ENCODE data around the gene LHX5.

DNA sequence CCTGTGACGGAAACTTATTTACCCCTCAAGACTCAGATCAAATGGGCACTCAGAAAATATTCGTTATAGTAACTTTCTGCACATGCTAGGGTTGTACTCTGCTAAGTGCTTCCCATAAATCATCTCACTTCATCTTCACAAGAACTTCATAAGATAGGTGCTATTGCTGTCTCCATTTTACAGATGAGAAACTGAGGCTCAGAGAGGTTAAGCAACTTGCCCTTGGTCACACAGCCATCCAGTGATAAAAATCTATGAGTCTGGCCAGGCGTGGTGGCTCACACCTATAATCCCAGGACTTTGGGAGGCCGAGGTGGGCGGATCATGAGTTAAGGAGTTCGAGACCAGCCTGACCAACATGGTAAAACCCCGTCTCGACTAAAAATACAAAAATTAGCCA lies 33.2 kb upstream of the LHX5 start:
- TF ChIP-seq POLR2A (IDR thresholded peaks at IDR 0.05) (no peak), POLR2AphosphoS5 (IDR thresholded peaks at IDR 0.05) (no peak)
- TF ChIP-seq, protein P1, sequence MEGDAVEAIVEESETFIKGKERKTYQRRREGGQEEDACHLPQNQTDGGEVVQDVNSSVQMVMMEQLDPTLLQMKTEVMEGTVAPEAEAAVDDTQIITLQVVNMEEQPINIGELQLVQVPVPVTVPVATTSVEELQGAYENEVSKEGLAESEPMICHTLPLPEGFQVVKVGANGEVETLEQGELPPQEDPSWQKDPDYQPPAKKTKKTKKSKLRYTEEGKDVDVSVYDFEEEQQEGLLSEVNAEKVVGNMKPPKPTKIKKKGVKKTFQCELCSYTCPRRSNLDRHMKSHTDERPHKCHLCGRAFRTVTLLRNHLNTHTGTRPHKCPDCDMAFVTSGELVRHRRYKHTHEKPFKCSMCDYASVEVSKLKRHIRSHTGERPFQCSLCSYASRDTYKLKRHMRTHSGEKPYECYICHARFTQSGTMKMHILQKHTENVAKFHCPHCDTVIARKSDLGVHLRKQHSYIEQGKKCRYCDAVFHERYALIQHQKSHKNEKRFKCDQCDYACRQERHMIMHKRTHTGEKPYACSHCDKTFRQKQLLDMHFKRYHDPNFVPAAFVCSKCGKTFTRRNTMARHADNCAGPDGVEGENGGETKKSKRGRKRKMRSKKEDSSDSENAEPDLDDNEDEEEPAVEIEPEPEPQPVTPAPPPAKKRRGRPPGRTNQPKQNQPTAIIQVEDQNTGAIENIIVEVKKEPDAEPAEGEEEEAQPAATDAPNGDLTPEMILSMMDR (IDR thresholded peaks at IDR 0.05) = no peak

Data from sigmoid colon (tissue), 4 donors.